K562 (cell line): ENCODE results near the gene NR3C1. TPM values are rescaled to one million over a fixed set of nuclear protein-coding genes. Genes with fewer than 3 reads are reported as not detected.

Experiments
- ATAC-seq: fragments of 200-7000 bp; cut with Tn5 transposase; 3 replicates; pipeline ENCODE4 v1.9.1; 2020; ENCODE audit warnings: moderate library complexity
- BruUV-seq: library from RNA; stranded (reverse); fragments of 400-500 nt; replicated peaks from 2 replicates; lab custom pipeline; 2021; lab: Mats Ljungman, UMichigan
- CTCF ChIA-PET: fragments of 300-600 bp; formaldehyde crosslinking; extraction: SDS; loops from one replicate; lab custom pipeline; 2021; ENCODE audit warnings: low intra/inter-chr PET ratio; lab: Yijun Ruan, JAX
- POLR2A ChIA-PET: fragments of 300-600, 350-650 bp; sonication (Branson Sonifier 250); formaldehyde crosslinking; extraction: SDS; loops from one replicate; lab custom pipeline; 2021; ENCODE audit warnings: antibody characterized with exemption, inconsistent platforms; lab: Yijun Ruan, JAX
- DNase-seq, 4 experiments: peaks; one replicate each; pipeline versions ENCODE4 v3.0.0 to v3.0.0-alpha.2; 2011 to 2018; ENCODE audit warnings: low spot score in 3 of 4, mixed read lengths in 3 of 4; ENCODE audit errors: extremely low read depth in 1 of 4
- FAIRE-seq: peaks from 2 replicates; lab custom pipeline; 2011; peaks lifted over from hg19 to GRCh38; lab: Jason Lieb, UNC
- H2AFZ ChIP-seq: 2 replicates; pipeline ENCODE4 v1.6.0; 2011; ENCODE audit warnings: low read depth, low read length, control low read depth, inconsistent platforms
- H3K27ac ChIP-seq: fragments of 200-600 bp; 3 replicates; pipeline ENCODE4 v1.8.0; 2011; ENCODE audit warnings: low read depth, mild to moderate bottlenecking, control low read depth, inconsistent platforms, low read length, moderate library complexity, mixed read lengths; ENCODE audit errors: extremely low read depth
- H3K27me3 ChIP-seq, 2 experiments: fragments of 300-600 bp in 1 of 2; 2 replicates in 1 of 2; 3 replicates in 1 of 2; pipeline versions ENCODE4 v1.6.0 to v1.8.0; 2011; ENCODE audit warnings: inconsistent platforms in 2 of 2, low read length in 2 of 2, mild to moderate bottlenecking in 1 of 2, mixed read lengths in 1 of 2, moderate library complexity in 1 of 2; ENCODE audit not compliant: control insufficient read depth in 2 of 2, insufficient read depth in 2 of 2
- H3K36me3 ChIP-seq: fragments of 300-600 bp; 3 replicates; pipeline ENCODE4 v1.8.0; 2011; ENCODE audit warnings: mild to moderate bottlenecking, low read length, inconsistent platforms; ENCODE audit not compliant: control insufficient read depth, insufficient read depth
- H3K4me1 ChIP-seq, 2 experiments: fragments of 200-600 bp in 1 of 2; replicated peaks in 1 of 2; 2 replicates in 1 of 2; 3 replicates in 1 of 2; pipeline versions ENCODE4 v1.5.1 to v1.8.0; 2011; ENCODE audit warnings: inconsistent platforms in 2 of 2, low read length in 2 of 2, mild to moderate bottlenecking in 1 of 2, mixed read lengths in 1 of 2, moderate library complexity in 1 of 2; ENCODE audit not compliant: control insufficient read depth in 2 of 2, insufficient read depth in 2 of 2
- H3K4me2 ChIP-seq: 2 replicates; pipeline ENCODE4 v1.6.1; 2011; ENCODE audit warnings: low read length, control low read depth, inconsistent platforms, mixed read lengths; ENCODE audit not compliant: insufficient read depth
- H3K4me3 ChIP-seq: fragments of 200-600 bp; sonication (generic), shearing (Covaris generic); 2 replicates; pipeline ENCODE4 v1.5.1; 2016; ENCODE audit warnings: control low read depth, inconsistent platforms
- H3K79me2 ChIP-seq: fragments of 200-600 bp; 3 replicates; pipeline ENCODE4 v1.8.0; 2011; ENCODE audit warnings: low read length, inconsistent platforms; ENCODE audit not compliant: control insufficient read depth, insufficient read depth
- H3K9ac ChIP-seq, 2 experiments: 2 replicates each; pipeline versions ENCODE4 v1.6.0 to v1.6.1; 2011; ENCODE audit warnings: low read depth in 2 of 2, low read length in 2 of 2, control low read depth in 1 of 2, inconsistent platforms in 1 of 2, mild to moderate bottlenecking in 1 of 2, mixed read lengths in 1 of 2; ENCODE audit not compliant: insufficient read depth in 1 of 2
- H3K9me1 ChIP-seq: one replicate; pipeline ENCODE4 v1.6.0; 2011; ENCODE audit warnings: inconsistent platforms, mild to moderate bottlenecking, low read length, moderate library complexity; ENCODE audit not compliant: control insufficient read depth, insufficient read depth
- H3K9me3 ChIP-seq: replicated peaks from 2 replicates; pipeline ENCODE4 v1.5.1; 2011; ENCODE audit warnings: low read depth, low read length, inconsistent platforms; ENCODE audit not compliant: control insufficient read depth, insufficient read depth
- H4K20me1 ChIP-seq: replicated peaks from 2 replicates; pipeline ENCODE4 v1.6.1; 2011; ENCODE audit warnings: low read length, inconsistent platforms, mixed read lengths; ENCODE audit not compliant: control insufficient read depth, insufficient read depth
- BRD9 ChIP-seq: fragments of 450-650 bp; IDR thresholded peaks from 2 replicates; pipeline ENCODE4 v1.6.1; 2018; ENCODE audit warnings: low read depth; ENCODE audit not compliant: partially characterized antibody
- HDGF ChIP-seq: fragments of 450-650 bp; IDR thresholded peaks from 2 replicates; pipeline ENCODE4 v1.6.1; 2016
- HNRNPK ChIP-seq: fragments of 200-400 bp; formaldehyde crosslinking; IDR thresholded peaks from one replicate; pipeline ENCODE4 v1.6.1; 2018; ENCODE audit warnings: mild to moderate bottlenecking, low read depth, low read length; ENCODE audit not compliant: poor library complexity, severe bottlenecking
- KDM1A ChIP-seq, 2 experiments: fragments of 450-650 bp; IDR thresholded peaks; 2 replicates each; pipeline ENCODE4 v1.6.1; 2016; ENCODE audit warnings: mild to moderate bottlenecking in 2 of 2
- MCM5 ChIP-seq: fragments of 450-650 bp; IDR thresholded peaks from 2 replicates; pipeline ENCODE4 v1.6.1; 2016; ENCODE audit warnings: low read depth
- MGA ChIP-seq: fragments of 450-650 bp; IDR thresholded peaks from 2 replicates; pipeline ENCODE4 v1.6.1; 2016; ENCODE audit warnings: mild to moderate bottlenecking, moderate library complexity
- MTA1 ChIP-seq: fragments of 450-650 bp; IDR thresholded peaks from 2 replicates; pipeline ENCODE4 v1.6.1; 2017; ENCODE audit warnings: borderline replicate concordance
- SETDB1 ChIP-seq: IDR thresholded peaks from one replicate; pipeline ENCODE4 v1.6.1; 2012; ENCODE audit warnings: low read length, control low read depth, inconsistent platforms
- SIN3A ChIP-seq, 2 experiments: fragments of 150-350 bp in 1 of 2; IDR thresholded peaks; 2 replicates each; pipeline ENCODE4 v1.6.1; 2011 to 2016; ENCODE audit warnings: borderline replicate concordance in 2 of 2, low read depth in 2 of 2, low read length in 2 of 2, mild to moderate bottlenecking in 2 of 2, moderate library complexity in 2 of 2; ENCODE audit not compliant: control insufficient read depth in 1 of 2
- ZNF324 ChIP-seq: fragments of 250-450 bp; sonication (Bioruptor Pico); IDR thresholded peaks from 2 replicates; pipeline ENCODE4 v1.4.0; 2020; ENCODE audit warnings: mild to moderate bottlenecking
- ZNF408 ChIP-seq: fragments of 250-450 bp; sonication (Bioruptor Pico); IDR thresholded peaks from 2 replicates; pipeline ENCODE4 v1.4.0; 2020; ENCODE audit warnings: low read depth, mild to moderate bottlenecking, moderate library complexity
- ZNF41 ChIP-seq: fragments of 250-450 bp; sonication (Bioruptor Pico); conservative IDR thresholded peaks from 2 replicates; pipeline ENCODE4 v1.4.0; 2020; ENCODE audit warnings: mild to moderate bottlenecking
- ZNF511 ChIP-seq: sonication (generic); formaldehyde crosslinking; IDR thresholded peaks from 2 replicates; pipeline ENCODE4 v1.8.0; 2022; ENCODE audit warnings: mild to moderate bottlenecking, missing genetic modification reagents
- WGBS: fragments of 100-300 bp; shearing (Covaris generic); methylation state at CpG from one replicate; pipeline ENCODE4 v1.1.6; 2016; ENCODE audit warnings: low coverage, mixed read lengths; ENCODE audit not compliant: insufficient coverage; ENCODE audit errors: missing lambda C conversion rate; 5-methylcytosine and 5-hydroxymethylcytosine counted together
- in situ Hi-C: fragments of 300-500 bp; cut with MboI; formaldehyde crosslinking; loops from 4 replicates; pipeline ENCODE4 v1.15.0; 2018; ENCODE audit warnings: inconsistent platforms, mixed read lengths
- intact Hi-C: fragments of 100-400 bp; cut with micrococcal nuclease; formaldehyde crosslinking; loops from 2 replicates; pipeline ENCODE4 v1.14.2; 2022
- polyA plus RNA-seq, 8 experiments: library from polyadenylated mRNA; depleted of rRNA in 4 of 8; stranded (reverse) in 5 of 8; unstranded in 3 of 8; fragments of >200 nt; fragmentation: Nextera tagmentation in 2 of 8; fragmentation: Illumina TruSeq in 1 of 8; extraction: Ambion mirVana in 2 of 8; extraction: Trizol in 1 of 8; gene quantifications; 2 replicates each; pipeline versions ENCODE4 v1.2.1 to v1.2.3, GENCODE V29; 2011 to 2014; ENCODE audit warnings: inconsistent platforms in 1 of 8, missing spikeins in 1 of 8
- total RNA-seq, 7 experiments: library from RNA; depleted of rRNA in 6 of 7; stranded (reverse); fragments of >200 nt in 6 of 7; fragmentation: Illumina TruSeq in 2 of 7; extraction: Trizol in 2 of 7; gene quantifications; 2 replicates each; pipeline versions ENCODE4 v1.2.1 to v1.2.3, GENCODE V29; 2011 to 2021; ENCODE audit warnings: low replicate concordance in 1 of 7

The NR3C1 gene
- total and polyA plus RNA-seq, 9 of the 15 experiments (the other 6 are each of a cell fraction or from before 2014, with no cell fraction given) = 8.2 to 36.0 (median 15.0) TPM

GRCh38 chr5:143336485-143336884 is 67.0 kb downstream of the NR3C1 start:
- no peaks in the 10 kb centered on the region for H3K9me1 ChIP-seq
- H3K4me2 ChIP-seq = no peak overlapping the region
- no peak overlapping the region for H3K4me3 ChIP-seq
- in situ Hi-C loops (no loop called here), intact Hi-C loops (no loop called here)
- no peaks in the 10 kb centered on the region for H3K9me3 ChIP-seq
- H3K27me3 ChIP-seq = no peaks in the 10 kb centered on the region
- CTCF ChIA-PET = no interaction called here
- 0 out of 3 replicates have a peak, but pooled peaks cover 7% of the 10 kb centered on the region for H3K36me3 ChIP-seq
- H3K27ac ChIP-seq = no peak overlapping the region
- POLR2A ChIA-PET = interaction anchor here (0.9 kb wide), 1 partner anchor 20 kb away, joined by 4 read pairs; no protein-coding TSS in a partner anchor
- 93% methylated on average over 6 of the region's 6 CpGs for whole genome bisulfite sequencing
- H3K79me2 ChIP-seq = peaks cover 35% of the 10 kb centered on the region; the same call in 2 of the 3 replicates
- H2AFZ ChIP-seq = no peak overlapping the region
- no peak overlapping the region for H3K9ac ChIP-seq
- no peaks in the 10 kb centered on the region for H4K20me1 ChIP-seq
- ATAC-seq = no peak
- BruUV-seq = no TSS peak
- DNase-seq = no peak
- FAIRE-seq = no peak
- H3K4me1 ChIP-seq = peaks cover 0 to 7% of the 10 kb centered on the region in 2 experiments; a peak in 2 of 5 replicates
- TF ChIP-seq SIN3A (IDR thresholded peaks at IDR 0.05; ENCODE audit: borderline replicate concordance in 2 of 2, control insufficient read depth in 1 of 2, low read depth in 2 of 2, low read length in 2 of 2) = no peak
- TF ChIP-seq SETDB1 = no peak
- no peak for TF ChIP-seq HDGF
- TF ChIP-seq ZNF511 (CRISPR knock-in tag) = no peak
- no peak for TF ChIP-seq MTA1
- no peak for TF ChIP-seq ZNF41 (CRISPR knock-in tag)
- TF ChIP-seq MGA = no peak
- TF ChIP-seq ZNF408 = no peak
- no peak for TF ChIP-seq KDM1A (IDR thresholded peaks at IDR 0.05)
- TF ChIP-seq BRD9 = no peak
- no peak for TF ChIP-seq MCM5
- TF ChIP-seq ZNF324 (CRISPR knock-in tag) = no peak
- no peak for TF ChIP-seq HNRNPK
